ENCODE data around the gene LRRC10. TPM values are rescaled to one million over a fixed set of nuclear protein-coding genes. Genes with fewer than 3 reads are reported as not detected.

Gene LRRC10
- total RNA-seq, 3 donors from 2014 or later: not detected

DNA sequence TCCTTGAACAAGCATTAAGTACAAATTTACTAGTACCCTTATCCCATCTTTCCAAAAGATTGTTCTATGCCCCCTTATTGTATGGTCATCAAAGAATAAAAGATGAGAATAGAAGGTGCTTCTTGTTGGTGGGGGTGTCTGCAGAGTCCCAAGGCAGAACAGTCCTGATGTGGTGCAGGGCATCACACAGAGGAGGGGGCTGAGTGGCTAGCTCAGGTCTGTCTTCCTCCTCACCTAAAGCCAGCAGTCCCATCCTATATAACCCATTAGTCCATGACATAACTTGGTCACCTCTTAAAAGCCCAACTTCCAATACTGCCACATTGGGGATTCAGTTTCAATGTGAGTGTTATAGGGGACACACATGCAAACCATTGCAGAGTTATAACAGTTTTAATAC is 9.9 kb downstream of the LRRC10 start:
- H3K36me3 ChIP-seq: peaks cover 6% of the 10 kb centered on the region
- TF ChIP-seq, protein P1, sequence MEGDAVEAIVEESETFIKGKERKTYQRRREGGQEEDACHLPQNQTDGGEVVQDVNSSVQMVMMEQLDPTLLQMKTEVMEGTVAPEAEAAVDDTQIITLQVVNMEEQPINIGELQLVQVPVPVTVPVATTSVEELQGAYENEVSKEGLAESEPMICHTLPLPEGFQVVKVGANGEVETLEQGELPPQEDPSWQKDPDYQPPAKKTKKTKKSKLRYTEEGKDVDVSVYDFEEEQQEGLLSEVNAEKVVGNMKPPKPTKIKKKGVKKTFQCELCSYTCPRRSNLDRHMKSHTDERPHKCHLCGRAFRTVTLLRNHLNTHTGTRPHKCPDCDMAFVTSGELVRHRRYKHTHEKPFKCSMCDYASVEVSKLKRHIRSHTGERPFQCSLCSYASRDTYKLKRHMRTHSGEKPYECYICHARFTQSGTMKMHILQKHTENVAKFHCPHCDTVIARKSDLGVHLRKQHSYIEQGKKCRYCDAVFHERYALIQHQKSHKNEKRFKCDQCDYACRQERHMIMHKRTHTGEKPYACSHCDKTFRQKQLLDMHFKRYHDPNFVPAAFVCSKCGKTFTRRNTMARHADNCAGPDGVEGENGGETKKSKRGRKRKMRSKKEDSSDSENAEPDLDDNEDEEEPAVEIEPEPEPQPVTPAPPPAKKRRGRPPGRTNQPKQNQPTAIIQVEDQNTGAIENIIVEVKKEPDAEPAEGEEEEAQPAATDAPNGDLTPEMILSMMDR (IDR thresholded peaks at IDR 0.05): no peak
- TF ChIP-seq POLR2AphosphoS5 (IDR thresholded peaks at IDR 0.05) (no peak), POLR2A (IDR thresholded peaks at IDR 0.05) (no peak)
- no peak overlapping the region for H3K27ac ChIP-seq
- DNase-seq (ENCODE audit: low spot score in 2 of 2): no peak
- H3K27me3 ChIP-seq: no peaks in the 10 kb centered on the region
- no peak overlapping the region for H3K4me3 ChIP-seq
- no peaks in the 10 kb centered on the region for H3K9me3 ChIP-seq
- H3K4me1 ChIP-seq: no peaks in the 10 kb centered on the region
- intact Hi-C loops (cut with DNase I; ENCODE audit: low total_unique reads): no loop called here

DNA sequence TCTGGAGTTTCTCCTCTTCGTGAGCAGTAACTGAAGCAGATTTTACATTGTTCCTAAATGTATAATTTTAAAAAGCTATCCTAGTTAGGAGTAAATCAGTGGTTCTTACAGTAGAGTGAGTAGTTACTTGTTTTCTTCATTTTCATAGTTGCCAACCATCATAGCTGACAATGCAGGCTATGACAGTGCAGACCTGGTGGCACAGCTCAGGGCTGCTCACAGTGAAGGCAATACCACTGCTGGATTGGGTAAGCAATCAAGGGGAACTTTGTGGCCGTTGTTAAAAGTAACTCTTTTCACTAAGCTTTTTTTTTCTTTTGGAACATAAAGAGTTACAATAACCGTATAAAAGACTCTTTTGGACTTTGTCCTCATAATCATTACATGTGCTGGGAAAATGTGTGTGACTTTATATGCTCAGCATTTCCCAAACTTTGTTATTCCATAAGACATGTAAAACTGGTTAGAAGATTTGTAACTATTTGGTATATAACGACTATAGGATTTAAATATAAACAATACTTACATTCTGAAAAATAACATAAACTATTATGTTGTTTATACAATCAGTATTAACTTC is 12.4 kb downstream of the LRRC10 start:
- no peaks in the 10 kb centered on the region for H3K27me3 ChIP-seq
- TF ChIP-seq POLR2A (IDR thresholded peaks at IDR 0.05) (no peak), POLR2AphosphoS5 (IDR thresholded peaks at IDR 0.05) (no peak)
- TF ChIP-seq, protein P1 (IDR thresholded peaks at IDR 0.05): no peak
- no peaks in the 10 kb centered on the region for H3K9me3 ChIP-seq
- no peaks in the 10 kb centered on the region for H3K4me1 ChIP-seq
- DNase-seq (ENCODE audit: low spot score in 2 of 2): no peak
- H3K27ac ChIP-seq: no peak overlapping the region
- intact Hi-C loops (cut with DNase I; ENCODE audit: low total_unique reads): no loop called here
- H3K4me3 ChIP-seq: no peak overlapping the region
- peaks cover 12% of the 10 kb centered on the region for H3K36me3 ChIP-seq

DNA sequence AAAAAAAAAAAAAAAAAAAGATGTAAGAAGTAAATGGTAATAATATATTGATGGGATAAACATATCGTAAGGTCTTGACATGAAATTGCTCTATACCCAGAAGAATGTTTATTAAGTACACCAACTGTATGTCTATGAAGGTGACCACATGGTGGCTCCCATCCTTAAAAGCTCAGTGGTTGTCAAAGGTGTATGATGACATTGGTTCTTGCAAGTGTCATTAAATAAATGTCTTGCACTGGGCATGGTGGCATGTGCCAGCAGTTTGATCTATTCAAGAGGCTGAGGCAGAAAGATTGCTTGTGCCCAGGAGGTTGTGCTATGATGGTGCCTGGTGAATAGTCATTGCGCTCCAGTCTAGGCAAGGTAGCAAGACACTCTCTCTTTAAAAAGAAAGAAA is 15.0 kb downstream of the LRRC10 start:
- no peaks in the 10 kb centered on the region for H3K9me3 ChIP-seq
- TF ChIP-seq POLR2A (IDR thresholded peaks at IDR 0.05) (no peak), POLR2AphosphoS5 (IDR thresholded peaks at IDR 0.05) (no peak)
- TF ChIP-seq, protein P1 (IDR thresholded peaks at IDR 0.05): no peak
- H3K4me3 ChIP-seq: no peak overlapping the region

DNA sequence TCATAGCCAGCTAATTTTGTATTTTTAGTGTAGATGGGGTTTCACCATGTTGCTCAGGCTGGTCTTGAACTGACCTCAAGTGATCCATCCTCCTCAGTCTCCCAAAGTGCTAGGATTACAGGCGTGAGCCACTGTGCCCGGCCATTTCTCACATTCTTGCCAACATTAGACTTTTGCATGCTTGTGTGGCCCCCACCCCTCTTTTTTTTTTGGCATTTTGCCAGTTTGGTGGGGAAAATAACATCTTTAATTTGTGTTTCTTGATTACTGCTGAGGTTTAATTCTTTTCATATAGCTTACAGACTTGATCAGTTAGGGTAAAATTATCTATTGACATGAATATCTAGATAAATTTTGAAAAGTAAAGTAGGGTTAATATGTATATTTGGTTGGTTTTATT is 21.6 kb downstream of the LRRC10 start:
- Histone ChIP-seq H3K27me3 (no peaks in the 10 kb centered on the region), H3K27ac (no peak overlapping the region), H3K4me3 (no peak overlapping the region), H3K9me3 (no peaks in the 10 kb centered on the region), H3K36me3 (peaks cover 8% of the 10 kb centered on the region), H3K4me1 (no peaks in the 10 kb centered on the region)
- intact Hi-C loops (cut with DNase I; ENCODE audit: low total_unique reads): no loop called here
- TF ChIP-seq, protein P1 (IDR thresholded peaks at IDR 0.05): no peak
- TF ChIP-seq POLR2A (IDR thresholded peaks at IDR 0.05) (no peak), POLR2AphosphoS5 (IDR thresholded peaks at IDR 0.05) (no peak)
- no peak for DNase-seq (ENCODE audit: low spot score in 2 of 2)

More for the DNA sequence above, 15.0 kb downstream of the LRRC10 start:
- Histone ChIP-seq H3K27ac (no peak overlapping the region), H3K36me3 (peaks cover 12% of the 10 kb centered on the region), H3K4me1 (no peaks in the 10 kb centered on the region), H3K27me3 (no peaks in the 10 kb centered on the region)
- no peak for DNase-seq (ENCODE audit: low spot score in 2 of 2)
- intact Hi-C loops (cut with DNase I; ENCODE audit: low total_unique reads): no loop called here

DNA sequence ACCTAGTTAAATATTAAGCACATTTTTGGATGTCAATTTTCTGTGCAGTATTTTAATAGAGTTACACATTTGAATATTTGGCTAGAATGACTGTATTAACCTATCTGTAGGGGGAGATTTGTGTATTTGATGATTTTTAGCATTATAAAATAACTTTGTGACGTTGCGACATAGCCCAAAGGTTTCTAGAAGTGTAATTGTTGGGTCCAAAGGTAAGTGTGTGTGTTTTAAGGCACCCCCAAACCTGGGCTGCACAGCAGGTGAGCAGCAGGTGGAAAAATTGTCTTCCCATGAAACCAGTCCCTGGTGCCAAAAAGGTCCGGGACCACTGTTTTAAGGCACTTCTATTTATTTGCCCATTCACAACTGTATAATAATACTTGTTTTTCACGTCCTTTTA is 22.2 kb downstream of the LRRC10 start:
- H3K36me3 ChIP-seq: peaks cover 6% of the 10 kb centered on the region

More for the DNA sequence above, 22.2 kb downstream of the LRRC10 start:
- TF ChIP-seq, protein P1 (IDR thresholded peaks at IDR 0.05): no peak
- no peak for TF ChIP-seq POLR2A (IDR thresholded peaks at IDR 0.05)
- TF ChIP-seq POLR2AphosphoS5 (IDR thresholded peaks at IDR 0.05): no peak
- no peak for DNase-seq (ENCODE audit: low spot score in 2 of 2)
- H3K27ac ChIP-seq: no peak overlapping the region
- no peaks in the 10 kb centered on the region for H3K4me1 ChIP-seq
- H3K4me3 ChIP-seq: no peak overlapping the region
- H3K9me3 ChIP-seq: no peaks in the 10 kb centered on the region
- no peaks in the 10 kb centered on the region for H3K27me3 ChIP-seq
- intact Hi-C loops (cut with DNase I; ENCODE audit: low total_unique reads): no loop called here

All from breast epithelium (tissue), 4 donors.